ENCODE measurements around the gene TOB2. TPM values are rescaled to one million over a fixed set of nuclear protein-coding genes. Genes with fewer than 3 reads are reported as not detected.

Gene TOB2
- total and polyA plus RNA-seq, 9 of the 15 experiments (the other 6 are each of a cell fraction or from before 2014, with no cell fraction given) = 3.3 to 20.5 (median 7.3) TPM

DNA sequence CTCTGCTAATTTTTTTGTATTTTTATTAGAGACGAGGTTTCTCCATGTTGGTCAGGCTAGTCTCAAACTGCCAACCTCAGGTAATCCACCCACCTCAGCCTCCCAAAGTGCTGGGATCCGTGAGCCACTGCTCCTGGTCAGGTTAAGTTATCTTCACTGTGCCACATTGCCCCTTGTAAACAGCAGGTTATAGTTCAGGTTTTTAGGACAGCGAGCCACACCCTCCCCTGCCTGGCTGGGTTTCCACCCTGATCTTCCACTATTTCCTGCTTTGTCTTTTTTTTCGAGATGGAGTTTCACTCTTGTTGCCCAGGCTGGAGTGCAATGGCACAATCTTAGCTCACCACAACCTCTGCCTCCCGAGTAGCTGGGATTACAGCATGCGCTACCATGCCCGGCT is 38.4 kb upstream of the TOB2 start:
- Histone ChIP-seq H3K9me3 (replicated peaks; ENCODE audit: control insufficient read depth, insufficient read depth, low read depth, low read length) (no peaks in the 10 kb centered on the region), H3K79me2 (ENCODE audit: control insufficient read depth, insufficient read depth, low read length) (peaks cover 93% of the 10 kb centered on the region), H3K4me1 (replicated peaks in 1 of 2; ENCODE audit: control insufficient read depth in 2 of 2, insufficient read depth in 2 of 2, low read length in 2 of 2) (peaks cover 17 to 23% of the 10 kb centered on the region in 2 experiments), H3K36me3 (ENCODE audit: control insufficient read depth, insufficient read depth, low read length) (peaks cover 45% of the 10 kb centered on the region), H3K27me3 (ENCODE audit: control insufficient read depth in 2 of 2, insufficient read depth in 2 of 2, low read length in 2 of 2) (no peaks in the 10 kb centered on the region), H3K27ac (ENCODE audit: extremely low read depth, low read depth, low read length) (no peak overlapping the region), H3K4me3 (no peak overlapping the region), H4K20me1 (replicated peaks; ENCODE audit: control insufficient read depth, insufficient read depth, low read length) (peaks cover 47% of the 10 kb centered on the region), H2AFZ (ENCODE audit: low read depth, low read length) (no peak overlapping the region), H3K4me2 (ENCODE audit: insufficient read depth, low read length) (no peak overlapping the region), H3K9me1 (ENCODE audit: control insufficient read depth, insufficient read depth, low read length) (peaks cover 4% of the 10 kb centered on the region), H3K9ac (ENCODE audit: insufficient read depth in 1 of 2, low read depth in 2 of 2, low read length in 2 of 2) (no peak overlapping the region)
- no TSS peak for BruUV-seq (replicated peaks)
- ChIA-PET POLR2A (interaction anchor here (2.1 kb wide), 1 partner anchor 16 kb away, joined by 8 read pairs; the partner anchor contains the start of genes ACO2 and PHF5A), CTCF (ENCODE audit: low intra/inter-chr PET ratio) (no interaction called here)
- in situ Hi-C loops (cut with MboI) = no loop called here
- FAIRE-seq (no peak), DNase-seq (ENCODE audit: extremely low read depth in 1 of 4, low spot score in 3 of 4) (no peak), ATAC-seq (no peak)
- intact Hi-C loops (cut with micrococcal nuclease) = no loop called here
- WGBS (ENCODE audit: insufficient coverage, low coverage, missing lambda C conversion rate) = 81% methylated on average over 6 of the region's 7 CpGs
- TF ChIP-seq, protein P1, sequence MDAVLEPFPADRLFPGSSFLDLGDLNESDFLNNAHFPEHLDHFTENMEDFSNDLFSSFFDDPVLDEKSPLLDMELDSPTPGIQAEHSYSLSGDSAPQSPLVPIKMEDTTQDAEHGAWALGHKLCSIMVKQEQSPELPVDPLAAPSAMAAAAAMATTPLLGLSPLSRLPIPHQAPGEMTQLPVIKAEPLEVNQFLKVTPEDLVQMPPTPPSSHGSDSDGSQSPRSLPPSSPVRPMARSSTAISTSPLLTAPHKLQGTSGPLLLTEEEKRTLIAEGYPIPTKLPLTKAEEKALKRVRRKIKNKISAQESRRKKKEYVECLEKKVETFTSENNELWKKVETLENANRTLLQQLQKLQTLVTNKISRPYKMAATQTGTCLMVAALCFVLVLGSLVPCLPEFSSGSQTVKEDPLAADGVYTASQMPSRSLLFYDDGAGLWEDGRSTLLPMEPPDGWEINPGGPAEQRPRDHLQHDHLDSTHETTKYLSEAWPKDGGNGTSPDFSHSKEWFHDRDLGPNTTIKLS (IDR thresholded peaks at IDR 0.05; ENCODE audit: borderline replicate concordance, low read depth) = no peak
- TF ChIP-seq RNF2 (IDR thresholded peaks at IDR 0.05) = no peak
- TF ChIP-seq, protein P2, sequence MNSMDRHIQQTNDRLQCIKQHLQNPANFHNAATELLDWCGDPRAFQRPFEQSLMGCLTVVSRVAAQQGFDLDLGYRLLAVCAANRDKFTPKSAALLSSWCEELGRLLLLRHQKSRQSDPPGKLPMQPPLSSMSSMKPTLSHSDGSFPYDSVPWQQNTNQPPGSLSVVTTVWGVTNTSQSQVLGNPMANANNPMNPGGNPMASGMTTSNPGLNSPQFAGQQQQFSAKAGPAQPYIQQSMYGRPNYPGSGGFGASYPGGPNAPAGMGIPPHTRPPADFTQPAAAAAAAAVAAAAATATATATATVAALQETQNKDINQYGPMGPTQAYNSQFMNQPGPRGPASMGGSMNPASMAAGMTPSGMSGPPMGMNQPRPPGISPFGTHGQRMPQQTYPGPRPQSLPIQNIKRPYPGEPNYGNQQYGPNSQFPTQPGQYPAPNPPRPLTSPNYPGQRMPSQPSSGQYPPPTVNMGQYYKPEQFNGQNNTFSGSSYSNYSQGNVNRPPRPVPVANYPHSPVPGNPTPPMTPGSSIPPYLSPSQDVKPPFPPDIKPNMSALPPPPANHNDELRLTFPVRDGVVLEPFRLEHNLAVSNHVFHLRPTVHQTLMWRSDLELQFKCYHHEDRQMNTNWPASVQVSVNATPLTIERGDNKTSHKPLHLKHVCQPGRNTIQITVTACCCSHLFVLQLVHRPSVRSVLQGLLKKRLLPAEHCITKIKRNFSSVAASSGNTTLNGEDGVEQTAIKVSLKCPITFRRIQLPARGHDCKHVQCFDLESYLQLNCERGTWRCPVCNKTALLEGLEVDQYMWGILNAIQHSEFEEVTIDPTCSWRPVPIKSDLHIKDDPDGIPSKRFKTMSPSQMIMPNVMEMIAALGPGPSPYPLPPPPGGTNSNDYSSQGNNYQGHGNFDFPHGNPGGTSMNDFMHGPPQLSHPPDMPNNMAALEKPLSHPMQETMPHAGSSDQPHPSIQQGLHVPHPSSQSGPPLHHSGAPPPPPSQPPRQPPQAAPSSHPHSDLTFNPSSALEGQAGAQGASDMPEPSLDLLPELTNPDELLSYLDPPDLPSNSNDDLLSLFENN (IDR thresholded peaks at IDR 0.05; ENCODE audit: low read depth in 2 of 2, low read length in 2 of 2) = no peak
- no peak for TF ChIP-seq ZNF778 (CRISPR knock-in tag; IDR thresholded peaks at IDR 0.05)
- TF ChIP-seq GTF2A2 (tag; IDR thresholded peaks at IDR 0.05) = no peak
- no peak for TF ChIP-seq MTA1 (IDR thresholded peaks at IDR 0.05; ENCODE audit: borderline replicate concordance)
- TF ChIP-seq SMARCA5 (IDR thresholded peaks at IDR 0.05) = no peak
- no peak for TF ChIP-seq BRF1 (IDR thresholded peaks at IDR 0.05; ENCODE audit: borderline replicate concordance, extremely low read depth, insufficient read length)
- no peak for TF ChIP-seq RBM17 (IDR thresholded peaks at IDR 0.05; ENCODE audit: borderline replicate concordance, low read depth, low read length)
- no peak for TF ChIP-seq PHTF2 (CRISPR knock-in tag; IDR thresholded peaks at IDR 0.05)
- TF ChIP-seq, protein P3, sequence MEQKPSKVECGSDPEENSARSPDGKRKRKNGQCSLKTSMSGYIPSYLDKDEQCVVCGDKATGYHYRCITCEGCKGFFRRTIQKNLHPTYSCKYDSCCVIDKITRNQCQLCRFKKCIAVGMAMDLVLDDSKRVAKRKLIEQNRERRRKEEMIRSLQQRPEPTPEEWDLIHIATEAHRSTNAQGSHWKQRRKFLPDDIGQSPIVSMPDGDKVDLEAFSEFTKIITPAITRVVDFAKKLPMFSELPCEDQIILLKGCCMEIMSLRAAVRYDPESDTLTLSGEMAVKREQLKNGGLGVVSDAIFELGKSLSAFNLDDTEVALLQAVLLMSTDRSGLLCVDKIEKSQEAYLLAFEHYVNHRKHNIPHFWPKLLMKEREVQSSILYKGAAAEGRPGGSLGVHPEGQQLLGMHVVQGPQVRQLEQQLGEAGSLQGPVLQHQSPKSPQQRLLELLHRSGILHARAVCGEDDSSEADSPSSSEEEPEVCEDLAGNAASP (IDR thresholded peaks at IDR 0.05) = no peak
- TF ChIP-seq, protein P4, sequence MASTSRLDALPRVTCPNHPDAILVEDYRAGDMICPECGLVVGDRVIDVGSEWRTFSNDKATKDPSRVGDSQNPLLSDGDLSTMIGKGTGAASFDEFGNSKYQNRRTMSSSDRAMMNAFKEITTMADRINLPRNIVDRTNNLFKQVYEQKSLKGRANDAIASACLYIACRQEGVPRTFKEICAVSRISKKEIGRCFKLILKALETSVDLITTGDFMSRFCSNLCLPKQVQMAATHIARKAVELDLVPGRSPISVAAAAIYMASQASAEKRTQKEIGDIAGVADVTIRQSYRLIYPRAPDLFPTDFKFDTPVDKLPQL (IDR thresholded peaks at IDR 0.05; ENCODE audit: extremely low read depth, insufficient read length) = no peak
- TF ChIP-seq HEY1 (CRISPR knock-in tag; IDR thresholded peaks at IDR 0.05; ENCODE audit: borderline replicate concordance) = no peak
- TF ChIP-seq, protein P5, sequence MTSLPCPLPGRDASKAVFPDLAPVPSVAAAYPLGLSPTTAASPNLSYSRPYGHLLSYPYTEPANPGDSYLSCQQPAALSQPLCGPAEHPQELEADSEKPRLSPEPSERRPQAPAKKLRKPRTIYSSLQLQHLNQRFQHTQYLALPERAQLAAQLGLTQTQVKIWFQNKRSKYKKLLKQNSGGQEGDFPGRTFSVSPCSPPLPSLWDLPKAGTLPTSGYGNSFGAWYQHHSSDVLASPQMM (CRISPR knock-in tag; IDR thresholded peaks at IDR 0.05) = no peak
- no peak for TF ChIP-seq SPI1 (IDR thresholded peaks at IDR 0.05; ENCODE audit: borderline replicate concordance, low read depth, low read length)
- no peak for TF ChIP-seq BMI1 (IDR thresholded peaks at IDR 0.05; ENCODE audit: low read length)
- no peak for TF ChIP-seq GABPA (tag; conservative IDR thresholded peaks at IDR 0.05; ENCODE audit: low read depth)

Measured in K562 (cell line).